Measurements from ENCODE around the gene FAM229A.
A peak's percentile ranks its signal among the peaks of the same experiment; 100 is the strongest.

The FAM229A gene

GRCh38 chr1:32346532-32347157 is 15.6 kb downstream of the FAM229A start:
- no peak for DNase-seq

DNA sequence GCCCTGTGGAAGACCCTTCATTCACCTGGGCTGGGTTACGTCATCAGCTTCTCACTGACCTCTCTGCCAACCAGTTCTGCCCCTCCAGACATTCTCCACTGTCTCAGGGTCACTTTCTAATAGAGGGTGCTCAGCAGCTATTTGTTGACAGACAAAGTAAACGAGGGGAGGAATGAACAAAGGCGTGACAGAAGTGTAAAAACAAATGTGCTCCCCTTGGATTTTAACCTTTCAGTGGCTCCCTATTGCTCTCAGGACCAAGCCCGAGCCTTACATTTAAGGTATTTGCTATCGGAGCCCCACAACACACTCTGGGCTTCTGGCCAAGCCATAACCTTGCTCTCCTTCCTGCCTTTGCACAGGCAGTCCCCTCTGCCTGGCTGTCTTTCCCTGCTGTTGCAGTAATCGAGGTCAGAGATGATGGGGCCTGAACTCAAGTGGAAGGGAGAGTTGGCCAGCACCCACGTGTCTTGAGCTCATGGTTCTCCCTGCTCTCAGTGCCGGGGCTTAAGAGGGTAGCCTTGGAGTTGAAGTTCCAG is 16.9 kb downstream of the FAM229A start:
- DNase-seq: peak; percentile 66

- DNase-seq: no peak
Observed at GRCh38 chr1:32342704-32343103, 19.6 kb downstream of the FAM229A start.

DNA sequence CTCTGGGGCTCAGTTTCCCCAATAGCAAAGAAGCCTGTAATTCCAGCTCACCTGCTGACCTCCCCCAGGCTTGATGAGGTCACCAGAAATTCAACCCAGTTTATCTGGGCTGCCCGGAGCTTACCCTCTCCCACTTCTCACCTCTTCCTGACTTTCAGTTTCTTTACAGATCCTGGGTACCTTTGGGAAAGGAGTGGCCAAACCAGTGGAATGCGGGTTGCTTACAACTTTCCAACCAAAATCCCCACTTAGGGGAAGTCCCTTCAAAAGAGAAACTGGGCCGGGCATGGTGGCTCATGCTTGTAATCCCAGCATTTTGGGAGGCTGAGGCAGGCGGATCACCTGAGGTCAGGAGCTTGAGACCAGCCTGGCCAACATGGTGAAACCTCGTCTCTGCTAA is 20.3 kb downstream of the FAM229A start:
- DNase-seq: no peak

- DNase-seq: no peak
Observed at GRCh38 chr1:32341186-32341757, 21.0 kb downstream of the FAM229A start.

GRCh38 chr1:32339363-32339978 is 22.8 kb downstream of the FAM229A start:
- no peak for DNase-seq

- DNase-seq: no peak
Observed at GRCh38 chr1:32338637-32339145, 23.6 kb downstream of the FAM229A start.

DNA sequence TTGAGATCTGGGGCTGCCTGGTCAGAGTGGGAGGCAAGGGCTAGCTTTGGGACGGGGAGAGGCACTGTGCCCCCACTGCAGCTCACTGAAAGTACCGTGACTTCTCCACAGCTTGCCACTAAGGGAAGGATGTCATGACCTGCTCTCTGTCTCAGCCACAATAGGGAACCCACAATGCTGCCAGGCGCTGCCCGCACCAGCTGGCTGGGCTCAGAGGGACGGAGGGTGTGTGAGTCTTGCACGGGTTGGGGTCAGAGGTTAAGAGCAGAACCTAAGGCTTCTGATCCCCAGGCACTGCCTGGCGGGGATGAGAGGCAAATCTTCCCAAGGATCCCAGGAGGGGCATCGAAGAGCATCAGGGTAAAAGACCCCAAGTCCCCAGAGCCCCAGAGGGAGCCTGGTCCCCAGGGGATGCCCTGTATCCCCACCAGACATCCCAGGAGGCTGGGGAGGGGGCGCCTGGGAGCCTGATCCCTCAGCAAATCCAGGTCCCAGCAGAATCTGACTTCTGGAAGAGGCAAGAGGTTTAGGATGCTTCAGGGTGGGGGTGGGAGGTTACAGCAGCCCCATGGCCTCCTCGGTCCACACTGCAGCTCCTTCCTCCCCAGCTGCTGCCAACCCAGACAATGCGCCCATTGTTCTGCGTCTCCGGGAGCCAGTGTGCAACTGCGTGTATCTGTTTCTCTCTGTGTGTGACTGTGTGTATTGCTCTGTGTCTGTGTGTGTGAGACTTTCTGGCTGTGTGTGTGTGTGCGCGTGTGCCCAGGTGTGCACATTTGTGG is 24.2 kb downstream of the FAM229A start:
- DNase-seq: no peak

GRCh38 chr1:32336963-32337675 is 25.2 kb downstream of the FAM229A start:
- DNase-seq: peak; percentile 48

DNA sequence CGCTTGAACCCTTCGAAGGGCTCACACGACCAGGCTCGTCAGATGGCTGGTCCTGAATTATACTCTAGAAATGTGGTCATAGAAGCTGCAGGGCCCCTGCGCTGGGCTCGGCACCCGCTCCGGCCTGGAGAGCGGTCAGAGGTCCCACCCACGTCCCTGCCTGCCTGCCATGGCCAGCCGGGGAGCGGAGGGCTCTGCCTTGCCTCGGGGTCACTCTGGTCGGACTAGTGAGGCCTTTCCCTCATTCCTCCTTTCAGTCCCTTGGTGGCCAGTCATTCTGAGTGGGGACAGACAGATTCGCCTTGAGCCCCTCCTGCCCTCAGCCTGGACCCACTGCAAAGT is 25.7 kb downstream of the FAM229A start:
- DNase-seq: no peak

DNA sequence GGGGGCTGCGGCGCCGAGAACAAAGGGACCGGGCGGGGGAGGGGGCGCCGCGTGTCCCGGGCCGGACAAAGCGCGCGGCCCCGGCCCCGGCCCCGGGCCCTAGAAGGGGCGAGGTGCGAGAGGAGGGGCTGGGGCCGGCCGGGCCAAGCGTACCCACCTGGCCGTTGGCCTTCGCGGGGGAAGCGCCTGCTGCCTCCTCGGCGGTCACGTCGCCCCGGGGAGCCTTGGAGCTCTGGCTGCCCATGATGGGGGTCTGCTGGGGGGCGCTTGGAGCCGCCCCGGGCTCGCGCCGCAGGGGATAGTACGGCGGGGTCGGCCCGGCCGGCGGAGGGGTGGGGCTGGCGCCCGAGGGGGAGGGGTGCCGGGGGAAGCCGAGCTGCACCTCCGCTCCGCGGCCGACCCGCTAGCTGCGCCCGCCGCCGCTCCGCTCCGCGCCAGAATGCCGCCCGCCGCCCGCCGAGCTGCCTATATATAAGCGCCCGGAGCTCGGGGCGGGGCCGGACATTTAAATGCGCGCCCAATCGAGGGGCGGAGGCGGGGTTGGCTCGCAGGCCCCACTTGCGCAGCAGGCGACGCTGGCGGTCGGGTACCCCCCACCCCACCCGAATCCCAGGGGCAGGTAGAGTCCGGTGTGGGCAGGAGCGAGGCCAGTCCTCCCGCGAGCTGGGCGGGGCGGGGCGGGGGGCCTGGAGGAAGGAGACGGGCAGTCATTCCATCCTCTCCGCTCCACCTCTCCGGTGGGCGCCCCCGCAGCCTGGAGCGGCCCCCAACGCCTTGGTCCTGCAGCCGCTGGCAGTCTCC is 26.3 kb downstream of the FAM229A start, which contains the start of gene MARCKSL1:
Gene MARCKSL1 (minus strand): TSS at position 444 of the 801 bp plus-strand sequence. CDS start 200 bp downstream, at position 244.
- peak; percentile 95 for DNase-seq

GRCh38 chr1:32335535-32335789 is 26.8 kb downstream of the FAM229A start:
- no peak for DNase-seq

DNA sequence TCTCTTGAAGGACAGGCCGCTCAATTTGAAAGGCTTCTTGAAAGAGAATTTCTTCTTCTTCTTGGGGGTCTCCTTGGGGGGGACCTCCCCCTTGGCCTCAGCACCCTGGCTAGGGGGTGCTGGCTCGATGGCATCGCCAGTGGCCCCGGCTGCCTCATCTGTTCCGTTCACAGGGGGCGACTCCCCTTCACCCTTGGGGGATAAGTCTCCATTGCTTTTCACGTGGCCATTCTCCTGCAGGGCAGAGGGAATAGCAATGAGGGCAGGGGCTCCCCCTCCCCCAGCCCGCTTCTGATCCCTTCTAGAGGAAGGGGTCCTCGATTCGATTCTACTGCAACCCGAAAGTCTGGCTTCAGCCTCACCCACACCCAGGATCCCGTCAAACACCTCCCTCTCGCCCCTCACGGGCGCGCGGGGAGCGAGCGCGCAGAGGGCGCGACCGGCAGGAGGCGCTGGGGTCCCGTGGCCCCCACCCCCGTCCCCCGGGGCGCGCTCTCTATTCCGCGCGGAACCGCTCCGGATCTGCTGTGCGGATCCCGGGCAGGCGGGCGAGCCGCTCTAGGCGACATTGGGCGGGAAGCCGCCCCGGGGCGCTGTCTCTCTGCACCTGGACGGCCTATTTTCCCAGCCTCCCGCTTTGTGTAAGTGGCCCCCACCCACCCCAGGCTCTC is 27.3 kb downstream of the FAM229A start:
- DNase-seq: peak; percentile 82

DNA sequence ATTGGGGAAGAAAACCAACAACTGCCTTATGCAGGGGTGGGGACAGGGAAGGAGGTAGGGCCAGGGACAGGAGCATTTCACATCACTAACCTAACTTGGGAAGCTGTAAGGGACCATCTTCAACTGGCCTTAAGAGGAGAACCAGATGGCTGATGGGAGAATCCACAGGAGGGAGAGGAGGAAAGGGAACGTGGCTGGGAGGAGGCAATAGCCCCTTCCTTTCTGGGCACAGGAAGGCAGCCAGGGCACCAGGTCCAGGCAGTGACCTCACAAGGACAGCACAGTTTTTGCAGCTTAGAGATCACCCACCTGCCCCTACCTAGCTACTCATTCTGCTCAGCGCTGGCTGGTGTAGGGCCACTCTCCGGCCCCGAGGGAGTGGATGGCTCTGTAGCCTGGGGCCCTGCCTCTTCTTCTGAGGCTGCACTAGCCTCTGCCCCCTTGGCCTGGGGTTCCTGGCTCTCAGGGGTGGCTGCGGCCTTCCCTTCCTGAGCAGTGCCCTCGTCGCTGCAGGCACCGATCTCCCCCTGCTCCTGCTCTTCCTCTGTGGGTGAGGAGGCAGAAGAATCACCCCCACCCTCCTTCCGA is 27.9 kb downstream of the FAM229A start:
- DNase-seq: peak; percentile 15

DNA sequence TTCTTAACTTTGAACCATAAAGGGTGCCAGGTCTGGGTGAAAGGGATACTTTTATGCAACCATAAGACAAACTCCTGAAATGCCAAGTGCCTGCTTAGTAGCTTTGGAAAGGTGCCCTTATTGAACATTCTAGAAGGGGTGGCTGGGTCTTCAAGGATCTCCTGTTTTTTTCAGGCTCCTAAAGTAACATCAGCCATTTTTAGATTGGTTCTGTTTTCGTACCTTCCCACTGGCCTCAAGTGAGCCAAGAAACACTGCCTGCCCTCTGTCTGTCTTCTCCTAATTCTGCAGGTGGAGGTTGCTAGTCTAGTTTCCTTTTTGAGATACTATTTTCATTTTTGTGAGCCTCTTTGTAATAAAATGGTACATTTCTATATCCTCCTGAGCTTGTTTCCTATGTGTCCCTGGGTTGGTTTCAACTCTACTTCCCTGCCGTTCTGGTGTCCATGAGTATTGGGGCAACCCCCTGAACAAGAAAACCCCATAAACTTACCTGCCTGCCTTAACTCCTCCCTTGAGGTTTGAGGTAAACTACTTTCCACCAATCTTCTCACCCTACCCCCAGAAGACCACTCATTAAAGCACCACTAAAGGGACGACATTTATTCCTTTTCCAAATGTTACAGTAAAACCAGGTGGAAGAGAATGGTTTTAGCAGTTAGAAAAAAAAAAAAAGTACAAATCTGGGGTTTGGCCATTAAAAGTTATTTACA is 28.9 kb downstream of the FAM229A start:
- DNase-seq: no peak

DNA sequence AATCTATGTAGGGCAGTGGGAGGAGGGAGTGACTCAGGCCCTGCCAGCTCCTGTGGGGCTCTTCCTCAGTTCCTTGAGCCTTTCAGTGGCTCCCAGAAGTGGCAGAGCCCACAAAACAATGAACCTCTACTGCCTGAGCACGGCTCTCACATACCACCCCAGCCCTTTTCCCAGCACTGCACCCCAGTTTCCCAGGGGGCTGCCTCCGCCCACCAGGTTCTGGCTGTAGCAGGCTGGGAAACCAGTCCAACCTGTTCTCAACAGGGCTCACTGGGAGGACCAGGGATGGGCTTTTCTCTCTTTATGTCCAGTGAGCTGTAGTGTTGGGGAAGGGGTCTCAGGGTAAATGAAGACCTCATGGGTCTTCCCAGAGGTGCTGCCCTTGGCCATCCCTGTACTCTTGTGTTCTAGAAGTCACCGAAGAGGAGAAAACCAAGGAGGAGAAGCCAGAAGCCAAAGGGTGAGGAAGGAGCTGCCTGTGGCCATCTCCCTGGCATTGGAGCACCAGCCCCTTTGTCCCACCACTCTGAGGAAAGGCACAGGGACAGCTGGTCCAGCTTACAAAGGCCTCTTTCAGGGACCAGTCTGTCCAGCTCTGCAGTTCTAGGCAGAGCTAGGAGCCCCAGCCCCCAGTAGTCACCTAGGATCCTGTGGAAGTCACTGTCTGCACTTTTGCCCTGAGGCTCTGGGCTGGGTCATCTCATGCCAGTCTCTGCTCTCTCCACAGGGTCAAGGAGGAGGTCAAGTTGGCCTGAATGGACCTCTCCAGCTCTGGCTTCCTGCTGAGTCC is 29.8 kb downstream of the FAM229A start:
- DNase-seq: no peak

GRCh38 chr1:32331549-32331948 is 30.7 kb downstream of the FAM229A start:
- no peak for DNase-seq

DNA sequence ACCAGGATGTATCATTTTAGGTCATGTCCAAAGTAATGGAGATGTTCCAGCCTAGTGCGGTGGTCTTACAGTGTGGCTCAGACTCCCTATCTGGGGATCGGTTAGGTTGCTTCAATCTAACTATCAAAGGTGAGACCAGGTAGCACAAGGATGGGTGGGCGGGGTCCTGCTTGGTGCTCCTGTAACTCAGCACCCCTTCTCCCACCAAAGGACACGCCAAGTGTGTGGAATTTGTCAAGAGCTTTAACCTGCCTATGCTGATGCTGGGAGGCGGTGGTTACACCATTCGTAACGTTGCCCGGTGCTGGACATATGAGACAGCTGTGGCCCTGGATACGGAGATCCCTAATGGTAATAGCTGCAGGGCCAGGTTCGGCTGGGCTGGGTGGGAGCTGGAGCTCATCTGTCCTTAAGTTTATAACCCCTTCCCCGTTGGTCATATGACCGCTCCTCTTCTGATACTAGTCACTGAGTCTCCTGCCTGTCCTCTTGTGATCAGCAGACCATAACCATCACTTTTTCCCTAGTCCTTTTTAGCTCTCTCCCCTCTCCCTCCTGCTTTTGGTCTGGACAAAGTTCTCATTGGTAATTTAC is 31.6 kb downstream of the FAM229A start:
- DNase-seq: no peak

GRCh38 chr1:32329931-32330466 is 32.3 kb downstream of the FAM229A start:
- no peak for DNase-seq

All from CD4-positive, alpha-beta T cell treated with Interleukin-17A for 4 hours (primary cell).